Gastroesophageal sphincter (tissue), 4 donors: ENCODE measurements around the gene CSRP1. TPM values are rescaled to one million over a fixed set of nuclear protein-coding genes. Genes with fewer than 3 reads are reported as not detected.

Experiments
- ATAC-seq: fragments of 150-250 bp; one replicate; pipeline ENCODE4 v1.9.1; 2016; ENCODE audit warnings: mild to moderate bottlenecking, moderate library complexity
- H3K27ac ChIP-seq, 4 donors: fragments of 200-600 bp; sonication (generic) in 3 of 4; 1 replicate in 3 of 4; 2 replicates in 1 of 4; pipeline ENCODE4 v1.5.1; 2016 to 2019
- H3K27me3 ChIP-seq: fragments of 200-600 bp; sonication (generic); one replicate; pipeline ENCODE4 v1.5.1; 2019
- H3K36me3 ChIP-seq, 2 donors: fragments of 200-600 bp; sonication (generic); one replicate each; pipeline ENCODE4 v1.5.1; 2019; ENCODE audit warnings: control low read depth in 1 of 2
- H3K4me1 ChIP-seq, 3 donors: fragments of 200-600 bp; sonication (generic); 1 replicate in 2 of 3; 2 replicates in 1 of 3; pipeline ENCODE4 v1.5.1; 2016 to 2019; ENCODE audit warnings: control low read depth in 2 of 3
- H3K4me3 ChIP-seq, 2 donors: fragments of 200-600 bp; sonication (generic); one replicate each; pipeline ENCODE4 v1.5.1; 2019; ENCODE audit warnings: mild to moderate bottlenecking in 1 of 2, moderate library complexity in 1 of 2
- H3K9me3 ChIP-seq, 3 donors: fragments of 200-600 bp; sonication (generic); one replicate each; pipeline ENCODE4 v1.5.1; 2017 to 2019; ENCODE audit warnings: control low read depth in 2 of 3
- EP300 ChIP-seq: sonication (generic); formaldehyde crosslinking; IDR thresholded peaks from one replicate; pipeline ENCODE4 v1.6.1; 2017; ENCODE audit warnings: antibody characterized with exemption, mild to moderate bottlenecking
- POLR2A ChIP-seq, 2 donors: fragments of 450-650 bp; IDR thresholded peaks; one replicate each; pipeline ENCODE4 v1.6.1; 2017; ENCODE audit warnings: antibody characterized with exemption in 2 of 2, mild to moderate bottlenecking in 2 of 2, moderate library complexity in 1 of 2
- POLR2AphosphoS5 ChIP-seq: sonication (generic); formaldehyde crosslinking; IDR thresholded peaks from one replicate; pipeline ENCODE4 v1.6.1; 2017; ENCODE audit warnings: antibody characterized with exemption
- WGBS, 2 donors: methylation state at CpG; one replicate each; pipeline ENCODE4 v1.1.5; 2018; ENCODE audit warnings: low coverage in 1 of 2; 5-methylcytosine and 5-hydroxymethylcytosine counted together
- total RNA-seq, 4 donors: library from RNA; depleted of rRNA; stranded (reverse); fragments of >200 nt; gene quantifications; one replicate each; pipeline ENCODE4 v1.1.0, GENCODE V29; 2016
- TF ChIP-seq, protein P1 (sequence below), 4 experiments: fragments of 200-600 bp in 2 of 4; fragments of 450-650 bp in 2 of 4; sonication (generic) in 1 of 4; IDR thresholded peaks; one replicate each; pipeline ENCODE4 v1.5.1; 2017 to 2019; ENCODE audit warnings: antibody characterized with exemption in 4 of 4, mild to moderate bottlenecking in 2 of 4, moderate library complexity in 2 of 4

The CSRP1 gene
- total RNA-seq, 4 donors from 2014 or later, result 4,484 to 9,179 (median 5,319) TPM

DNA sequence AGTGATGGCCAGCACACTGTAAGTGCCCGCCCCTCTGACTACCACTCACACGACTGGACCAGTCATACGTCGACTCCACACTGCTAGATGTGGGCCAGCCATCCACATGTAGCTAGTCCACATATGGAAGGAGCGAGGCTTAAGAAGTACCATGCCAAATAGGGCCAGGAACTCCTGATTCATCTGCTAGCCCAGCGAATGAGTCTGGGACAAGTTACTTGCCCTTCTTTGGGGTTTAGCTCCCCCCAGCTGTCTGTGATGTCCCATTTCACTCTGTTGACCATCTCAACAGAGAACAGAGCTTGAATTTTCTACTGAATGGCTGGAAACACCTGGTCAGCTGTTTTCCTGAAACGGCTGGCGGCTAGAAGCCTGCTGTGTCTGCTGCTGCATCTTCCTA is 5.8 kb downstream of the CSRP1 start:
- peak; percentile 34 for ATAC-seq
- 7 to 17% methylated on average over 2 to 3 of the region's 8 CpGs for WGBS, 2 donors
- H3K4me1 ChIP-seq, result peaks cover 10 to 100% (median 51%) of the 10 kb centered on the region in 3 donors

DNA sequence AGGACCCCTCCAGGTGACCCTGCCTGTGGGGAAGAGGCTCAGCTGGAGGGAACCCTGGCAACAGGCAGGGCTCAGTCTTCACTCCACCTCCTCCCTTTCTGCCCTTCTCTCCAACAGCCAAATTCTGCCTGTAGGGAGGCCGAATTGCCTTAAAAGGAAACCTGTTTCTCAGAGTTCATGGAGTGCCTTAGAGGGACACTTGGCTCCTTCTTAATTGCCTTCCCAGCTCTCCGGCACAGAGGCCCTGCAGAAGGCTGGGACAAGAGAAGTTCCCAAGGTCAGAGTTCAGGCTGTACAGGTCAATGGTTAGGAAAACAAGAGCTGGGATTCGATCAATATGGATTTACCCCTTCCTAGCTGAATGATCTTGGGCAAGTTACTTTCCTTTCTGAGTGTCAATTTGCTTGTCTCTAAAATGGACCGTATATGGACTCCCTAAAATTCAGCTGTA is 6.2 kb downstream of the CSRP1 start:
- ATAC-seq, result peak; percentile 10
- 13% methylated on average over 2 of the region's 4 CpGs; no CpG with 5 or more reads in 1 of the 2 donors for whole genome bisulfite sequencing, 2 donors
- no peaks in the 10 kb centered on the region for H3K9me3 ChIP-seq
- TF ChIP-seq POLR2A (IDR thresholded peaks at IDR 0.05), result no peak
- TF ChIP-seq, protein P1, sequence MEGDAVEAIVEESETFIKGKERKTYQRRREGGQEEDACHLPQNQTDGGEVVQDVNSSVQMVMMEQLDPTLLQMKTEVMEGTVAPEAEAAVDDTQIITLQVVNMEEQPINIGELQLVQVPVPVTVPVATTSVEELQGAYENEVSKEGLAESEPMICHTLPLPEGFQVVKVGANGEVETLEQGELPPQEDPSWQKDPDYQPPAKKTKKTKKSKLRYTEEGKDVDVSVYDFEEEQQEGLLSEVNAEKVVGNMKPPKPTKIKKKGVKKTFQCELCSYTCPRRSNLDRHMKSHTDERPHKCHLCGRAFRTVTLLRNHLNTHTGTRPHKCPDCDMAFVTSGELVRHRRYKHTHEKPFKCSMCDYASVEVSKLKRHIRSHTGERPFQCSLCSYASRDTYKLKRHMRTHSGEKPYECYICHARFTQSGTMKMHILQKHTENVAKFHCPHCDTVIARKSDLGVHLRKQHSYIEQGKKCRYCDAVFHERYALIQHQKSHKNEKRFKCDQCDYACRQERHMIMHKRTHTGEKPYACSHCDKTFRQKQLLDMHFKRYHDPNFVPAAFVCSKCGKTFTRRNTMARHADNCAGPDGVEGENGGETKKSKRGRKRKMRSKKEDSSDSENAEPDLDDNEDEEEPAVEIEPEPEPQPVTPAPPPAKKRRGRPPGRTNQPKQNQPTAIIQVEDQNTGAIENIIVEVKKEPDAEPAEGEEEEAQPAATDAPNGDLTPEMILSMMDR (IDR thresholded peaks at IDR 0.05), result no peak
- peak; percentile 36 for TF ChIP-seq POLR2AphosphoS5
- H3K27me3 ChIP-seq, result no peaks in the 10 kb centered on the region
- peak overlapping the region; percentile 0 to 83 for H3K4me3 ChIP-seq
- peaks cover 0 to 19% of the 10 kb centered on the region in 2 donors for H3K36me3 ChIP-seq
- peaks cover 10 to 100% (median 56%) of the 10 kb centered on the region in 3 donors for H3K4me1 ChIP-seq
- H3K27ac ChIP-seq, result peak overlapping the region; percentile 80 to 97 (median 97)

More for the DNA sequence above, 5.8 kb downstream of the CSRP1 start:
- Histone ChIP-seq H3K9me3 (no peaks in the 10 kb centered on the region), H3K4me3 (peak overlapping the region; percentile 8 to 83), H3K27me3 (no peaks in the 10 kb centered on the region), H3K27ac (peak overlapping the region; percentile 80 to 97 (median 97)), H3K36me3 (peaks cover 0 to 18% of the 10 kb centered on the region in 2 donors)
- TF ChIP-seq EP300 (no peak), POLR2A (IDR thresholded peaks at IDR 0.05) (peak; percentile 24 to 56), POLR2AphosphoS5 (peak; percentile 91)

DNA sequence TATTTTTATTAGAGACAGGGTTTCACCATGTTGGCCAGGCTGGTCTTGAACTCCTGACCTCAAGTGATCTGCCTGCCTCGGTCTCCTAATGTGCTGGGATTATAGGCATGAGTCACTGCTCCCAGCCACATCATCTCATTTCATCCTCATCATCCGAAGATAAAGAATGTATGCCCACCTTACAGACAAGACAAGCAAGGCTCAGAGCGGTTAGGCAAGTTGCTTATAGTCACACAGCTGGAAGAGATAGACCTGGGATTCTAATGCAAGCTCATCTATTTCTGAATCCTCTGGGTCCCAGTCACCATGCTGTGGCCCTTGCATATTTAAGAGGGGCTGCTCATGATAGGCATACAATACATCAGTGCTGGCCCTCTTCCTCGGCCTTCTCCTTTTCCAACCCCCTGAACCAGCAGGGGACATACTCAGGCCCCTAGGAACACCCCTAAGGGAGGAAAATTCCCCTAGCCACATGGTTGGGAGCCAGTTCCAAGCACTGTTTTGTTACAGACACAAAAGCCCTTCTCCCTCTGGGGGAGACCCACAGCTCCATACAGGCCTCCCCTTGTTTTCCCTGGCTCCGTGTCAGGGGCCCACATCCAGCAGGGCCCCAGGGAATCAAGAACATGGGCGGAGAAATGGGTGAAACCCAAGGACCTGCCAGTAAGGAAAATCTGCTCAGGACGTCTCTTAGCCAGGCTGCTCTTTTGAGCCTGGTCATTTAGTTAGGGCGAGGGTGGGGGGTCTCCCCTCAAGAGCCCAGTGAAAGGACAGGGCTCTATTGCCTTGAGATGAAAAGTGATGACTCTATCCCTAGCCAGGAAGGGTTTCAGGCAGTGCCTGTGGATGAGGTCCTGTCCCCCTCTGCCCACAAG is 6.9 kb downstream of the CSRP1 start:
- Histone ChIP-seq H3K4me3 (peak overlapping the region; percentile 0 to 83), H3K4me1 (peaks cover 16 to 100% (median 59%) of the 10 kb centered on the region in 3 donors), H3K36me3 (peaks cover 1 to 26% of the 10 kb centered on the region in 2 donors), H3K27me3 (no peaks in the 10 kb centered on the region), H3K27ac (peak overlapping the region; percentile 80 to 97 (median 97)), H3K9me3 (no peaks in the 10 kb centered on the region)
- ATAC-seq, result peak; percentile 0
- 20 to 52% methylated on average over 1 to 2 of the region's 8 CpGs for WGBS, 2 donors
- TF ChIP-seq EP300, result no peak
- TF ChIP-seq POLR2AphosphoS5, result peak; percentile 3

DNA sequence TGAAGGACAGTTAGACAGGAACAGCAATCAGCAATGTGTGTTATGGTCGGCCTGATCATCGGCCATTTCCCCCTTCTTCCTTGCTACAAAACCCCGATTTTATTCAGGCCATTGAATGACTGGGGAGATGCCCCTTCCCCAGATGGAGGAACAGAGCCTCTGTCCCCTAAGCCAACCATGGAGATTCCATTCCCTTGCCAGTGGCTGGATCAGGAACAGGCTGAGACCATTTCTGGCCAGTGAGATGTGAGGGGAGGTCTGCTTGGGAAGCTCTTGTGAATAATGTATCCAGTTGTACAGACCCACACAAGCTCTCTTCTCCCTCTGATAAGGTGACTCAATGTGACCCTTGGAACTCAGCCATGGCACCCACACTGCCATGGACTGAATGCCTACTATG is 7.7 kb downstream of the CSRP1 start:
- 60 to 71% methylated on average over 1 to 3 of the region's 3 CpGs for WGBS, 2 donors
- no peak for ATAC-seq
- Histone ChIP-seq H3K27me3 (no peaks in the 10 kb centered on the region), H3K4me1 (peaks cover 23 to 100% (median 66%) of the 10 kb centered on the region in 3 donors), H3K36me3 (peaks cover 3 to 34% of the 10 kb centered on the region in 2 donors), H3K4me3 (peak overlapping the region in 1 of 2 donors; percentile 83), H3K9me3 (no peaks in the 10 kb centered on the region), H3K27ac (peak overlapping the region; percentile 80 to 97 (median 97))
- TF ChIP-seq, protein P1 (IDR thresholded peaks at IDR 0.05), result no peak
- TF ChIP-seq EP300, result no peak
- no peak for TF ChIP-seq POLR2A (IDR thresholded peaks at IDR 0.05)
- TF ChIP-seq POLR2AphosphoS5, result no peak

DNA sequence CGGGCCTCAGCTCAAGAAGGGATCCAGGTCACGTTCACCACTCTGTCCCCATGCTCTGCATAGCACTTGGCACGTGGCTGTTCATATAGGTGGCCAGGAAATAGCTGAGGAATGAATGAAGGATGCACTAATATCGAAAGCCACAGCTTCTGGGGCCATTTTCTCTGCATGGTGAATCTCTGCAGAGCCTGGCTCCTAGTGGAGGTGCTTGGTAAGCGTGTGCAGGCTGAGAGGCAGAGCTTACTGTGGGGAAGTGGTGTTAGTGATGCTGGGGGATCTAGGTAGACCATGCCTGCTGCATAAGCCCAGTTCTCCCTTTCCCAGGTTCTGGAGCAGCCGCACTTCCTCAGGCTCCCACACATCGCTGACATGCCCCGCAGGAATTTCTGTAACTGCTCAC is 8.3 kb downstream of the CSRP1 start:
- TF ChIP-seq POLR2AphosphoS5 (no peak), POLR2A (IDR thresholded peaks at IDR 0.05) (peak in 1 of 2 donors; percentile 20), EP300 (no peak)
- TF ChIP-seq, protein P1 (IDR thresholded peaks at IDR 0.05), result peak in 1 of 4 experiments; percentile 21
- peak overlapping the region in 1 of 2 donors; percentile 83 for H3K4me3 ChIP-seq
- H3K27ac ChIP-seq, result peak overlapping the region; percentile 80 to 97 (median 97)
- no peaks in the 10 kb centered on the region for H3K9me3 ChIP-seq
- ATAC-seq, result no peak
- no peaks in the 10 kb centered on the region for H3K27me3 ChIP-seq
- 31 to 60% methylated on average over 5 to 8 of the region's 8 CpGs for WGBS, 2 donors
- H3K4me1 ChIP-seq, result peaks cover 29 to 100% (median 70%) of the 10 kb centered on the region in 3 donors
- H3K36me3 ChIP-seq, result peaks cover 3 to 40% of the 10 kb centered on the region in 2 donors
